NB4 (cell line): ENCODE data around the gene PTGR2.

Experiments
- CTCF ChIP-seq: IDR thresholded peaks from one replicate; pipeline ENCODE4 v1.5.1; 2012; ENCODE audit warnings: low read depth, low read length
- POLR2A ChIP-seq: IDR thresholded peaks from 2 replicates; pipeline ENCODE4 v1.6.1; 2011; ENCODE audit warnings: mild to moderate bottlenecking; ENCODE audit not compliant: insufficient read length; ENCODE audit errors: extremely low read depth
- TF ChIP-seq, protein P1 (sequence below): IDR thresholded peaks from 2 replicates; pipeline ENCODE4 v1.6.1; 2011; ENCODE audit warnings: low read depth, low read length

DNA sequence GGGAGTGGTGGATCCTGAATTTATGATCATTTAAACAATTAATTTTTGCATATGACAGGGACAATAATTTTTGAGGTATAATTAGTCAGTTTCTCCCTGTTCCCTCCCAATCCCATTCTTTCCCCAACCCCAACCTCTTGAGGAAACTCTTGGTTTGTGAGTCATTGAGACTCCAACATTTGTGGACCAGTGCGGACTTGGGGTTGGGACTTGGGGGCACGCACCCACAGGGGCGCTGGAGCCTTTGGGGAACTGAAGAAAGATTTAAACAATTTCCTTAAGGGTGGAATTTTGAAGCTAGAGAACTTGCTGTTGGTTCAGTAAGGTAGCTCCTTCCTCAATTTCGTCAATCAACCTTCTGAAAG lies 17.4 kb upstream of the PTGR2 start:
- TF ChIP-seq POLR2A = no peak
- no peak for TF ChIP-seq CTCF
- TF ChIP-seq, protein P1, sequence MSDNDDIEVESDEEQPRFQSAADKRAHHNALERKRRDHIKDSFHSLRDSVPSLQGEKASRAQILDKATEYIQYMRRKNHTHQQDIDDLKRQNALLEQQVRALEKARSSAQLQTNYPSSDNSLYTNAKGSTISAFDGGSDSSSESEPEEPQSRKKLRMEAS = no peak
